GM20431 (cell line): Measurements from ENCODE around the gene SHOC2.

Experiments
- in situ Hi-C: fragments of 300-500 bp; cut with MseI, MboI; formaldehyde crosslinking; loops from one replicate; pipeline ENCODE4 v1.15.0; 2020; ENCODE audit warnings: low sequenced_read_pairs; ENCODE audit not compliant: unreplicated experiment

Gene SHOC2

GRCh38 chr10:110936757-110937156, 17.4 kb downstream of the SHOC2 start:
- in situ Hi-C loops: no loop called here

- in situ Hi-C loops: no loop called here
Observed at GRCh38 chr10:110939419-110939818, 20.0 kb downstream of the SHOC2 start.

GRCh38 chr10:110944792-110945396, 25.5 kb downstream of the SHOC2 start:
- in situ Hi-C loops: no loop called here

- in situ Hi-C loops: no loop called here
Observed at GRCh38 chr10:110946496-110946895, 27.1 kb downstream of the SHOC2 start.

- in situ Hi-C loops: no loop called here
Observed at GRCh38 chr10:110947061-110947595, 27.7 kb downstream of the SHOC2 start.

- in situ Hi-C loops: no loop called here
Observed at GRCh38 chr10:110951381-110951780, 32.0 kb downstream of the SHOC2 start.

GRCh38 chr10:110957606-110958005, 38.2 kb downstream of the SHOC2 start:
- in situ Hi-C loops: no loop called here

GRCh38 chr10:110959379-110960332, 40.3 kb downstream of the SHOC2 start:
- in situ Hi-C loops: no loop called here

- in situ Hi-C loops: no loop called here
Observed at GRCh38 chr10:110960333-110960712, 40.9 kb downstream of the SHOC2 start.

- in situ Hi-C loops: no loop called here
Observed at GRCh38 chr10:110962443-110962842, 43.0 kb downstream of the SHOC2 start.

- in situ Hi-C loops: no loop called here
Observed at GRCh38 chr10:110963162-110963561, 43.8 kb downstream of the SHOC2 start.

GRCh38 chr10:110964681-110965080, 45.3 kb downstream of the SHOC2 start:
- in situ Hi-C loops: no loop called here

- in situ Hi-C loops: no loop called here
Observed at GRCh38 chr10:110965216-110965615, 45.8 kb downstream of the SHOC2 start.

GRCh38 chr10:110966146-110966545, 46.7 kb downstream of the SHOC2 start:
- in situ Hi-C loops: no loop called here

GRCh38 chr10:110967009-110967630, 47.7 kb downstream of the SHOC2 start:
- in situ Hi-C loops: no loop called here

- in situ Hi-C loops: no loop called here
Observed at GRCh38 chr10:110967645-110968044, 48.2 kb downstream of the SHOC2 start.

GRCh38 chr10:110969183-110969582, 49.8 kb downstream of the SHOC2 start:
- in situ Hi-C loops: no loop called here

- in situ Hi-C loops: no loop called here
Observed at GRCh38 chr10:110971638-110972037, 52.2 kb downstream of the SHOC2 start.

GRCh38 chr10:110972231-110973134, 53.1 kb downstream of the SHOC2 start:
- in situ Hi-C loops: no loop called here

- in situ Hi-C loops: no loop called here
Observed at GRCh38 chr10:110973400-110973799, 54.0 kb downstream of the SHOC2 start.
